ENCODE measurements around the gene NKD1. TPM values are rescaled to one million over a fixed set of nuclear protein-coding genes. Genes with fewer than 3 reads are reported as not detected.

The NKD1 gene
- total and polyA plus RNA-seq, 2 of the 8 experiments (the other 6 are each of a cell fraction or from before 2014, with no cell fraction given): 0.70 to 4.5 TPM

GRCh38 chr16:50602531-50603205 lies 54.5 kb downstream of the NKD1 start (continued):
- no peak for TF ChIP-seq MAFK (IDR thresholded peaks at IDR 0.05; ENCODE audit: low read depth, low read length)
- no peak for TF ChIP-seq SUZ12 (IDR thresholded peaks at IDR 0.05; ENCODE audit: low read length)
- TF ChIP-seq, protein P1, sequence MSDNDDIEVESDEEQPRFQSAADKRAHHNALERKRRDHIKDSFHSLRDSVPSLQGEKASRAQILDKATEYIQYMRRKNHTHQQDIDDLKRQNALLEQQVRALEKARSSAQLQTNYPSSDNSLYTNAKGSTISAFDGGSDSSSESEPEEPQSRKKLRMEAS (IDR thresholded peaks at IDR 0.05): no peak
- TF ChIP-seq GABPA (IDR thresholded peaks at IDR 0.05; ENCODE audit: borderline replicate concordance, insufficient read depth, low read length): no peak
- no peak for TF ChIP-seq KDM5A (IDR thresholded peaks at IDR 0.05; ENCODE audit: low read length)
- no peak for TF ChIP-seq CEBPB (IDR thresholded peaks at IDR 0.05; ENCODE audit: low read depth, low read length)

Measured in H1 (cell line).